ENCODE measurements around the gene VGF.
A peak's percentile ranks its signal among the peaks of the same experiment; 100 is the strongest.

Gene VGF

DNA sequence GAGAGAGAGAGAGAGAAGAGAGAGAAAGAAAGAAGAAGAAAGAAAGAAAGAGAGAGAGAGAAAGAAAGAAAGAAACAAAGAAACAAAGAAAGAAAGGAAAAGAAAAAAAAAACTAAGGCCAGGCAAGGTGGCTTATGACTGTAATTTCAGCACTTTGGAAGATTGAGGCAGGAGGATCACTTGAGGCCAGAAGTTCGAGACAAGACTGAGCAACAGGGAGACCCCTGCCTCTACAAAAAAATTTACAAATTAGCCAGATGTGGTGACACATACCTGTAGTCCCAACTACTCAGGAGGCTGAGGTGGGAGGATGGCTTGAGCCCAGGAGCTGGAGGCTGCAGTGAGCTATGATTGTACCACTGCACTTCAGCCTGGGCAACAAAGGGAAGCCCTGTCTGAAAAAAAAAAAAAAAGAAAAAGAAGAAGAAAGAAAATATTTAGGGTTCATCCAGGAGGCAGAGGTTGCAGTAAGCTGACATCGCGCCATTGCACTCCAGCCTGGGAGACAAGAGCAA, 35.7 kb downstream of the VGF start:
- CTCF ChIA-PET = no interaction called here
- POLR2A ChIA-PET = no interaction called here
- TF ChIP-seq ARNT (IDR thresholded peaks at IDR 0.05) = no peak
- no peak for TF ChIP-seq HDGF (IDR thresholded peaks at IDR 0.05; ENCODE audit: borderline replicate concordance)
- TF ChIP-seq ZNF384 (IDR thresholded peaks at IDR 0.05) = no peak
- TF ChIP-seq BHLHE40 (IDR thresholded peaks at IDR 0.05; ENCODE audit: borderline replicate concordance) = no peak
- no peak for TF ChIP-seq LEF1 (IDR thresholded peaks at IDR 0.05; ENCODE audit: borderline replicate concordance)
- no peak for TF ChIP-seq PKNOX1 (IDR thresholded peaks at IDR 0.05)
- no peak for TF ChIP-seq L3MBTL2 (conservative IDR thresholded peaks at IDR 0.05)
- no peak for TF ChIP-seq FOXA1 (IDR thresholded peaks at IDR 0.05)
- TF ChIP-seq CTBP1 (IDR thresholded peaks at IDR 0.05; ENCODE audit: borderline replicate concordance) = no peak
- TF ChIP-seq SP1 (IDR thresholded peaks at IDR 0.05) = no peak
- no peak for TF ChIP-seq NFRKB (IDR thresholded peaks at IDR 0.05)
- TF ChIP-seq ELF4 (IDR thresholded peaks at IDR 0.05) = no peak
- no peak for TF ChIP-seq TARDBP (IDR thresholded peaks at IDR 0.05)
- no peak for TF ChIP-seq SUZ12 (IDR thresholded peaks at IDR 0.05)
- no peak for DNase-seq (ENCODE audit: extremely low spot score)

DNA sequence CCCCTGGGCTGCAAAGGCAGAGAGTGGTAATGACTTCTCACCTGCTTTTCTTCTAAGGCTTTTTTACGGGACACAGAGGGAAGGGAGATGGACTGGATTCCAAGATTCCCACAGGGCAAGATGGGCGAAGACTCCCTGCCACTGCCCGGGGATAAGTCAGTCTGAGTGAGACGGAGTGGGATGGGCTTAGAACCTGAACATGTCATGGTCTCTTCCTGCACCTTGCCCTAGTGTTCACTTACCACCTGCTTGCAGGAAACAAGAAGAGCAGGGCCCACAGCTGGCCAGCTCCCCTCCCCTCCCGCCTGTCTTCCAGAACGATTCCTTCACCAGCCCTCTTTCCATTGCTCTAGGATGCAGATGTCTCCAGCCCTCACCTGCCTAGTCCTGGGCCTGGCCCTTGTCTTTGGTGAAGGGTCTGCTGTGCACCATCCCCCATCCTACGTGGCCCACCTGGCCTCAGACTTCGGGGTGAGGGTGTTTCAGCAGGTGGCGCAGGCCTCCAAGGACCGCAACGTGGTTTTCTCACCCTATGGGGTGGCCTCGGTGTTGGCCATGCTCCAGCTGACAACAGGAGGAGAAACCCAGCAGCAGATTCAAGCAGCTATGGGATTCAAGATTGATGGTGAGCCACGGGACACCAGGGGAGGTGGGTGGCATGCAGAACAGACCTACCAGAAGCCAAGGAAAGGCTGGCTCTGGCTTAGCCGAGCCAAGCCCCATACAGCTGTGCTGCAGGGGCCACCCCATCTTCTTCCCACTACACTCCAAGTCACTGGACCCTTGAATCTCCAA, 37.1 kb downstream of the VGF start:
- ChIA-PET POLR2A (no interaction called here), CTCF (interaction anchor here (1.2 kb wide), 1 partner anchor 11 kb away, joined by 3 read pairs; no protein-coding TSS in a partner anchor)
- TF ChIP-seq TARDBP (IDR thresholded peaks at IDR 0.05) (no peak), NFRKB (IDR thresholded peaks at IDR 0.05) (no peak), HDGF (IDR thresholded peaks at IDR 0.05; ENCODE audit: borderline replicate concordance) (no peak), FOXA1 (IDR thresholded peaks at IDR 0.05) (no peak), LEF1 (IDR thresholded peaks at IDR 0.05; ENCODE audit: borderline replicate concordance) (no peak), CTBP1 (IDR thresholded peaks at IDR 0.05; ENCODE audit: borderline replicate concordance) (no peak), BHLHE40 (IDR thresholded peaks at IDR 0.05; ENCODE audit: borderline replicate concordance) (no peak), FOXM1 (IDR thresholded peaks at IDR 0.05; ENCODE audit: borderline replicate concordance) (no peak), PKNOX1 (IDR thresholded peaks at IDR 0.05) (no peak), L3MBTL2 (conservative IDR thresholded peaks at IDR 0.05) (no peak), SUZ12 (IDR thresholded peaks at IDR 0.05) (no peak), ELF4 (IDR thresholded peaks at IDR 0.05) (no peak), SP1 (IDR thresholded peaks at IDR 0.05) (no peak), ARNT (IDR thresholded peaks at IDR 0.05) (no peak), ZNF384 (IDR thresholded peaks at IDR 0.05) (no peak), FOXK2 (IDR thresholded peaks at IDR 0.05) (no peak)
- DNase-seq (ENCODE audit: extremely low spot score) = peak; percentile 5

- TF ChIP-seq FOXM1 (IDR thresholded peaks at IDR 0.05; ENCODE audit: borderline replicate concordance) (no peak), HDGF (IDR thresholded peaks at IDR 0.05; ENCODE audit: borderline replicate concordance) (no peak), BHLHE40 (IDR thresholded peaks at IDR 0.05; ENCODE audit: borderline replicate concordance) (no peak), NFRKB (IDR thresholded peaks at IDR 0.05) (no peak), ARNT (IDR thresholded peaks at IDR 0.05) (no peak), SP1 (IDR thresholded peaks at IDR 0.05) (no peak), FOXA1 (IDR thresholded peaks at IDR 0.05) (no peak), ELF4 (IDR thresholded peaks at IDR 0.05) (no peak)
- DNase-seq (ENCODE audit: extremely low spot score) = no peak
- POLR2A ChIA-PET = no interaction called here
- CTCF ChIA-PET = interaction anchor here (1.2 kb wide), 1 partner anchor 11 kb away, joined by 3 read pairs; no protein-coding TSS in a partner anchor
These were observed 37.8 kb downstream of the VGF start for GRCh38 chr7:101127460-101128039.

GRCh38 chr7:101126651-101127459, 38.5 kb downstream of the VGF start, which contains the start of gene SERPINE1:
SERPINE1 (plus strand) TSS chr7:101127104; CDS start chr7:101128394, 1,290 bp downstream.
- DNase-seq (ENCODE audit: extremely low spot score) = no peak
- CTCF ChIA-PET = interaction anchor here (0.9 to 1.5 kb wide), 4 partner anchors 12 to 39 kb away, joined by 3 to 5 read pairs (median 3); partner anchors contain the start of gene VGF
- POLR2A ChIA-PET = no interaction called here
- no peak for TF ChIP-seq FOXM1 (IDR thresholded peaks at IDR 0.05; ENCODE audit: borderline replicate concordance)
- no peak for TF ChIP-seq FOXA1 (IDR thresholded peaks at IDR 0.05)
- no peak for TF ChIP-seq L3MBTL2 (conservative IDR thresholded peaks at IDR 0.05)
- TF ChIP-seq HDGF (IDR thresholded peaks at IDR 0.05; ENCODE audit: borderline replicate concordance) = no peak
- no peak for TF ChIP-seq NFRKB (IDR thresholded peaks at IDR 0.05)
- no peak for TF ChIP-seq CTBP1 (IDR thresholded peaks at IDR 0.05; ENCODE audit: borderline replicate concordance)

DNA sequence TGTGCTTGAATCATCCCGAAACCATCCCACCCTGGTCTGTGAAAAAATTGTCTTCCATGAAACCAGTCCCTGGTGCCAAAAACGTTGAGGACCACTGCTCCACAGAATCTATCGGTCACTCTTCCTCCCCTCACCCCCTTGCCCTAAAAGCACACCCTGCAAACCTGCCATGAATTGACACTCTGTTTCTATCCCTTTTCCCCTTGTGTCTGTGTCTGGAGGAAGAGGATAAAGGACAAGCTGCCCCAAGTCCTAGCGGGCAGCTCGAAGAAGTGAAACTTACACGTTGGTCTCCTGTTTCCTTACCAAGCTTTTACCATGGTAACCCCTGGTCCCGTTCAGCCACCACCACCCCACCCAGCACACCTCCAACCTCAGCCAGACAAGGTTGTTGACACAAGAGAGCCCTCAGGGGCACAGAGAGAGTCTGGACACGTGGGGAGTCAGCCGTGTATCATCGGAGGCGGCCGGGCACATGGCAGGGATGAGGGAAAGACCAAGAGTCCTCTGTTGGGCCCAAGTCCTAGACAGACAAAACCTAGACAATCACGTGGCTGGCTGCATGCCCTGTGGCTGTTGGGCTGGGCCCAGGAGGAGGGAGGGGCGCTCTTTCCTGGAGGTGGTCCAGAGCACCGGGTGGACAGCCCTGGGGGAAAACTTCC, 39.2 kb downstream of the VGF start:
- POLR2A ChIA-PET = no interaction called here
- CTCF ChIA-PET = interaction anchor here (0.9 to 1.5 kb wide), 4 partner anchors 13 to 39 kb away, joined by 3 to 5 read pairs (median 3); partner anchors contain the start of gene VGF
- no peak for TF ChIP-seq BHLHE40 (IDR thresholded peaks at IDR 0.05; ENCODE audit: borderline replicate concordance)
- TF ChIP-seq SUZ12 (IDR thresholded peaks at IDR 0.05) = no peak
- no peak for TF ChIP-seq ARNT (IDR thresholded peaks at IDR 0.05)
- no peak for TF ChIP-seq ZNF384 (IDR thresholded peaks at IDR 0.05)
- TF ChIP-seq FOXA1 (IDR thresholded peaks at IDR 0.05) = no peak
- no peak for TF ChIP-seq PKNOX1 (IDR thresholded peaks at IDR 0.05)
- TF ChIP-seq LEF1 (IDR thresholded peaks at IDR 0.05; ENCODE audit: borderline replicate concordance) = no peak
- no peak for TF ChIP-seq NFRKB (IDR thresholded peaks at IDR 0.05)
- TF ChIP-seq SP1 (IDR thresholded peaks at IDR 0.05) = no peak
- TF ChIP-seq TARDBP (IDR thresholded peaks at IDR 0.05) = no peak
- TF ChIP-seq ELF4 (IDR thresholded peaks at IDR 0.05) = no peak
- DNase-seq (ENCODE audit: extremely low spot score) = no peak

Data from HEK293T (cell line).